HK-2 (cell line): ENCODE measurements around the gene INHBC.
"Not testable (repeated sequence)": the region's sequence is repeated elsewhere in the genome, so short reads cannot be mapped to it uniquely, and the experiment has no call there.

ENCODE experiments used
- DNase-seq: peaks from one replicate; pipeline ENCODE4 v3.0.0-alpha.2; 2018; ENCODE audit not compliant: unreplicated experiment

The INHBC gene

DNA sequence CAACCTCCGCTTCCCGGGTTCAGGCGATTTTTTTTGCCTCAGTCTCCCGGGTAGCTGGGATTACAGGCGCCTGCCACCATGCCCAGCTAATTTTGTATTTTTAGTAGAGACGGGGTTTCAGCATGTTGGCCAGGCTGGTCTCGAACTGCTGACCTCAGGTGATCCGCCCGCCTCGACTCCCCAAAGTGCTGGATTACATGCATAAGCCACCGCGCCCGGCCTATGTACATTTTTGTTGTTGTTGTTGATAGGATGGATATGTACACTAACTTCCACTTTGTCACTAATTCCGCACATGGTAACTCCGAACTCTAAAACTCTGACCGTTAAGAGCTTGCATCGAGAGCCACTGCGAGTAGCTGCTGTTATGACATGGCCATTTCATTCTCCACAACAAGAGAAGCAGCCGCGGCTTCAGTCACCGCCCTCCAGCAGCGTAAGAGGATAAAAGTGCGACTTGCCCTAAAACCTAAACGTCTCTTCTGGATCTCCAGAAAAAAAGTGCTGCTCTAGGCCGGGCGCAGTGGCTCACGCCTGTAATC, 52.5 kb downstream of the INHBC start:
- DNase-seq: no peak

- peak; percentile 91 for DNase-seq
Measured at GRCh38 chr12:57487597-57488401, 53.2 kb downstream of the INHBC start, which contains the start of gene MARS1. Gene MARS1, plus strand, starts transcription at chr12:57488068. Its CDS starts 23 bp downstream, at chr12:57488091.

DNA sequence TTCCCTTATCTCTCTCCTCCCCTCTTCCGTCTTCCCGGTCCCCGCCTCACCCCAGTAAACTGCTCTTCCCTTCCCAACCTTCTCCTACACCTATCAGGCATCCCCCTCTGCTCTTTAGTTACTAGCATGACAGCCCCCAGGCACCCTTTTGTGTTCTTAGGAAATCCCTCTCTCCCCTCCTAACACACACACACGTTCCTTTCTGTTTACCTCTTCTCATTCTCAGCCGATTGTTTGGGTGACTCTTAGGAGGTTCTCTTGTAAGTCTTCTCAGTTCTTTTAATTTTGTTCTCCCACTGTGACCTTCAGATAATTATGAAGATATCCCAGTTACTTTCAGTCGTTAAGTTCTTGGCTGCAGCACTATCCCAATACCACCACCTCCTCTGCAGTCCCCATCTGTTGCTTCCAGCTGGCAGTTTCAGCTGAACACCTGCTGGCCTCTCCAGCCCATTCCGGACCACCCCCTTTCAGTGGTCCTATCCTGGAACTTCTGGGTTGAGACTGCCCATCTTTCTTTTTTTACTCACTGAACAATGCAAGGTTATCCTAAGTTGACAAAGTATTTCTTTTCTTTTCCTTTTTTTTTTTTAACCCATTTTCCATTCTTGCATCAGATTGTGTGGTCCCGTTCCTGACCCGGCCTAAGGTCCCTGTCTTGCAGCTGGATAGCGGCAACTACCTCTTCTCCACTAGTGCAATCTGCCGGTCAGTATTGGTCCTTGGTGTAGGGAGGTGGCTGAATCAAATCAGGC, 54.0 kb downstream of the INHBC start:
- DNase-seq: no peak

DNA sequence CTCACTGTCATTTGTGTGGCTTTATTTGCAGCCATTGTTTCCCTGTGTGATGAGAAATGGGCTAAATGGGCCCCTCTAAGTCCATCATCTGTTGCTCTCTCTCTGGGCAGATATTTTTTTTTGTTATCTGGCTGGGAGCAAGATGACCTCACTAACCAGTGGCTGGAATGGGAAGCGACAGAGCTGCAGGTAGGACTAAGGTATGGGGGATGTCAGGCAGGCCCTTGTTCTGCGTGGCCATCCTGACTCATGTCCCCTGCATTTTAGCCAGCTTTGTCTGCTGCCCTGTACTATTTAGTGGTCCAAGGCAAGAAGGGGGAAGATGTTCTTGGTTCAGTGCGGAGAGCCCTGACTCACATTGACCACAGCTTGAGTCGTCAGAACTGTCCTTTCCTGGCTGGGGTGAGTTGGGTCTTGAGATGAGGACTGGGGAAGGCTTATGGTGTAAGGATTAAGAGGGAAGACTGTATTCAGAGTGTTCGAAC, 54.6 kb downstream of the INHBC start:
- no peak for DNase-seq

GRCh38 chr12:57490126-57490525, 55.5 kb downstream of the INHBC start:
- no peak for DNase-seq

DNA sequence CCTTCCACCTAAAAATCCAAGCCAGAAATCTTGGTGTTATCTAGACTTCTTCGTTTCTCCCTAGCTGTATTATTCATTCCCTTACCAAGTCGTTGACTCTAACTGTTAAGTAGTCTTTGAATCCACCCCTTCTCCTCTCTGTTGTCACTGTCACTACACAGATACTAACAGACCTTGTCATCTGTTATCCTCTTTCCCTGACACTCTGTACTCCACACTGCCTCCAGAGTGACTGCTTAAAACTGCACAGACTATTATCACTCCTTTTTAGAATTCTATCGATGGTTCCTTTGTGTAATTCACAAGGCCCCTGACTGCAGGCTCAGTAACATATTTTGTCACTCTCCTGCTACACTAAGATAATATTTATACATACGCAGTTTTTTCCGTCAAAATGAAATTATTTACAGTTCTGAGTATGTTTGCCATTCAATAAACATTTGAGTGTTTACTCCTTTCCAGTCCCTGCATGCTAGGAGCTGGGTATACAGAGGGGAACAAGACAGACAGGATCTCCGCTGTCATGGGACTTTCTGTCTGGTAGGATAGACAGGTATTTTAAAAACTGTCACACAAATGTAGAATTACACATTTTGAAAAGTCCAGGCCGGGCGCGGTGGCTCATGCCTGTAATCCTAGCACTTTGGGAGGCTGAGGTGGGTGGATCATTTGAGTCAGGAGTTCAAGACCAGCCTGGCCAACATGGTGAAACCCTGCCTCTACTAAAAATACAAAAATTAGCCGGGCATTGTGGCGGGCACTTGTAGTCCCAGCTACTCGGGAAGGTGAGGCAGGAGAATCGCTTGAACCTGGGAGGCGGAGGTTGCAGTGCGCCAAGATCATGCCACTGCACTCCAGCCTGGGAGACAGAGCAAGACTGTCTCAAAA, 57.1 kb downstream of the INHBC start:
- no peak for DNase-seq

GRCh38 chr12:57495051-57495701, 60.6 kb downstream of the INHBC start:
- not testable (repeated sequence) for DNase-seq

DNA sequence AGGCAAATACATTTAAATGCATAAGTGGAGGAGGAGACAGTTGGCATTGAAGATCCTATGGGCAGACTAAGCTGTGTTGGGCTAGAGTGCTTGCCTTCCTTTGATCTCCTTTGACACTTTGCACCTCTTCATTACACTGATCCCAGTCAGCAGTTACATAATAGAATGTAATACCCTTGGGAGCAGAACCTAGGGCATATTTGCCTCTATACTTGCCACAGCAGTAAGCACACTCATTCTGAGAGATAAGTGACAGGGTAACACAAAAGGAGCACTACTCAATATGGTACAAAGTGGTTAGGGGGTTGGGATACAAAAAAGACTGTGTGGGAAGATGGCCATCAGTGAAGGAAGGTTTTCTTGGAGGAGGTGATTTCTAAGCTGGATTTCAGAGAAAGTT, 62.2 kb downstream of the INHBC start:
- DNase-seq: no peak

GRCh38 chr12:57497223-57498131, 62.9 kb downstream of the INHBC start:
- no peak for DNase-seq

DNA sequence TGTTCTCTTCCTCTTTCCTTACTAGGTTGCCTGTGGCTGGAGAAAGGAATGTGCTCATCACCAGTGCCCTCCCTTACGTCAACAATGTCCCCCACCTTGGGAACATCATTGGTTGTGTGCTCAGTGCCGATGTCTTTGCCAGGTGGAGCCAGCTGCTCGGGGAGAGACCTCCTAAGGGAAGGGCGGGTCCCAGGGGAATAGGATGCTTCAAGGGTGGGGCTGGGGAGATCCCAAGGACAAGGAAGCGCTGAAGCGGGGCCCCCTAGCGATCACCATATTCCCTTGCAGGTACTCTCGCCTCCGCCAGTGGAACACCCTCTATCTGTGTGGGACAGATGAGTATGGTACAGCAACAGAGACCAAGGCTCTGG, 63.5 kb downstream of the INHBC start:
- DNase-seq: no peak

DNA sequence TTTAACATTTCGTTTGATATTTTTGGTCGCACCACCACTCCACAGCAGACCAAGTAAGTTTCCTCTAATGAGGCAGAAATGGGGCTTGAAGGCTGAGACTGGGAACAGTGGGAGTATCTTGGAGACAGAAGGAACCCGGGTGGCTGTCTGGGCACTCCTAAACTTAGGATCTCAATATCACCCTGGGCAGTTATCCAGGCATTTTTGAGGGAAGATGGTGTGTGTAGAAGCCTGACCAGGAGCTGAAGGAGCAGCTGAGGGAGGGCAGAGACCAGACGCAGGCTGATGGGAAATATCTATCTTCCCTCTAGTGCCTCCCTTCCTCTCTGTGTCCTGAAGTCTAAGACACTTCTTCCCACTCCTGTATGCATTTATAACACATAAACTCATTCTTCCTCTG, 64.0 kb downstream of the INHBC start:
- DNase-seq: no peak

GRCh38 chr12:57500213-57500612, 65.6 kb downstream of the INHBC start:
- no peak for DNase-seq
